Measurements from ENCODE around the gene COLGALT1. TPM values are rescaled to one million over a fixed set of nuclear protein-coding genes. Genes with fewer than 3 reads are reported as not detected.

Gene COLGALT1
- polyA plus RNA-seq, 1 of the 3 experiments (the other 2 are of a cell fraction) = 83.8 TPM

DNA sequence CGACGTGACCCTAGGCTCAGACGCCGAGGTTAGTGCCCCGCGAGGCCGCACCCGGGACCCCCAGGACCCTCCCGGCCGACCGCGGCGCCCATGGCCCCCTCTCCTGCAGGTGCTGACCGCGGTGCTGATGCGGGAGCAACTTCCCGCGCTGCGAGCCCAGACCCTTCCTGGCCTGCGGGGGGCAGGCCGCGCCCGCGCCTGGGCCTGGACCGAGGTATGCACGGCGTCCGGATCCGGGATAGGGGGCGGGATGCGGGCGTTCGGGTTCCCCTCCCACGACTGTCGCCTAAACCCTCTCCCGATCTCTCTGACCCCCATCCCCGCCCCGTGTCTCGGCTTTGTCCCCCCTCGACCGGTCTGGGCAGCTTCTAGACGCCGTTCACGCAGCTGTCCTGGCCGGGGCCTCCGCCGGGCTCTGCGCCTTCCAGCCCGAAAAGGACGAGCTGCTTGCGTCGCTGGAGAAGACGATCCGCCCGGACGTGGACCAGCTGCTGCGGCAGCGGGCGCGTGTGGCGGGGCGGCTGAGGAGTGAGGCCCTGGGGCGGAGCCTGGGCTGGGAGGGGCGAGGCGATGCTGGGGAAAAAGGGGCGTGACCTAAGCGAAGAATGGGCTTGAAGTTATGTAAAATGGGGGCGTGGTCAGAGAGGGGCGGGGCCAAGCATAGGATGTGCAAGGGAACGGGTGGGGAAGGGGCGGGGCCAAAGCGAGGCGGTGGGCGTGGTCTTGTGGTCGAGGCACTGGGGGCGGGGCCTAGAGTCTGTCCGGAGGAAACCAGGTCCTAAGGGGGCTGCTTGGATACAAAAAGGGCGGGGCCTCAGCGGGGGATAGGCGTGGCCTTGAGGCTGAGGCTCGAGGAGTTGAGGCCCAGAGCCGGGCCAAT, 16.0 kb upstream of the COLGALT1 start:
- WGBS (ENCODE audit: low lambda C conversion rate) = 4% methylated on average over 48 of the region's 82 CpGs
- POLR2A ChIA-PET = interaction anchor here (0.6 to 1.0 kb wide), 2 partner anchors 29 to 109 kb away, joined by 3 to 5 read pairs; no protein-coding TSS in a partner anchor
- Histone ChIP-seq H3F3A (replicated peaks; ENCODE audit: insufficient read depth) (no peaks in the 10 kb centered on the region), H3K27ac (ENCODE audit: low read depth in 2 of 2, low read length in 1 of 2) (peak overlapping the region in 1 of 2 experiments; percentile 29; a peak in 1 of 4 replicates), H2AFZ (ENCODE audit: low read depth) (peak overlapping the region; percentile 67; the same call in 1 of the 2 replicates), H3K27me3 (ENCODE audit: insufficient read depth) (no peaks in the 10 kb centered on the region), H3K4me1 (ENCODE audit: control insufficient read depth in 1 of 2, insufficient read depth in 2 of 2, low read depth in 1 of 2, low read length in 1 of 2) (no peaks in the 10 kb centered on the region; a peak in 1 of 4 replicates), H3K9me3 (no peaks in the 10 kb centered on the region), H3K4me2 (peak overlapping the region; percentile 89), H3K4me3 (ENCODE audit: low read depth in 2 of 2, low read length in 1 of 2) (peak overlapping the region; percentile 46 to 59), H3K9ac (no peak overlapping the region; the same call in 1 of the 2 replicates), H3K79me2 (ENCODE audit: insufficient read depth) (no peaks in the 10 kb centered on the region), H3K9me2 (no peaks in the 10 kb centered on the region), H3K36me3 (replicated peaks in 1 of 2; ENCODE audit: control insufficient read depth in 1 of 2, insufficient read depth in 2 of 2, low read length in 1 of 2) (no peaks in the 10 kb centered on the region), H4K20me1 (ENCODE audit: insufficient read depth) (no peaks in the 10 kb centered on the region)
- TF ChIP-seq MAX (IDR thresholded peaks at IDR 0.05; ENCODE audit: low read depth) (peak; percentile 61), NRF1 (IDR thresholded peaks at IDR 0.05; ENCODE audit: low read depth, low read length) (peak; percentile 25; the same call in 1 of the 2 replicates), MXI1 (IDR thresholded peaks at IDR 0.05; ENCODE audit: low read depth, low read length) (peak; percentile 63; the same call in 1 of the 2 replicates), FOXJ3 (CRISPR knock-in tag; IDR thresholded peaks at IDR 0.05) (no peak), RAD21 (IDR thresholded peaks at IDR 0.05; ENCODE audit: low read length) (peak; percentile 52), GABPA (IDR thresholded peaks at IDR 0.05; ENCODE audit: low read depth) (no peak), YY1 (IDR thresholded peaks at IDR 0.05; ENCODE audit: low read depth) (no peak)
- TF ChIP-seq, protein P1, sequence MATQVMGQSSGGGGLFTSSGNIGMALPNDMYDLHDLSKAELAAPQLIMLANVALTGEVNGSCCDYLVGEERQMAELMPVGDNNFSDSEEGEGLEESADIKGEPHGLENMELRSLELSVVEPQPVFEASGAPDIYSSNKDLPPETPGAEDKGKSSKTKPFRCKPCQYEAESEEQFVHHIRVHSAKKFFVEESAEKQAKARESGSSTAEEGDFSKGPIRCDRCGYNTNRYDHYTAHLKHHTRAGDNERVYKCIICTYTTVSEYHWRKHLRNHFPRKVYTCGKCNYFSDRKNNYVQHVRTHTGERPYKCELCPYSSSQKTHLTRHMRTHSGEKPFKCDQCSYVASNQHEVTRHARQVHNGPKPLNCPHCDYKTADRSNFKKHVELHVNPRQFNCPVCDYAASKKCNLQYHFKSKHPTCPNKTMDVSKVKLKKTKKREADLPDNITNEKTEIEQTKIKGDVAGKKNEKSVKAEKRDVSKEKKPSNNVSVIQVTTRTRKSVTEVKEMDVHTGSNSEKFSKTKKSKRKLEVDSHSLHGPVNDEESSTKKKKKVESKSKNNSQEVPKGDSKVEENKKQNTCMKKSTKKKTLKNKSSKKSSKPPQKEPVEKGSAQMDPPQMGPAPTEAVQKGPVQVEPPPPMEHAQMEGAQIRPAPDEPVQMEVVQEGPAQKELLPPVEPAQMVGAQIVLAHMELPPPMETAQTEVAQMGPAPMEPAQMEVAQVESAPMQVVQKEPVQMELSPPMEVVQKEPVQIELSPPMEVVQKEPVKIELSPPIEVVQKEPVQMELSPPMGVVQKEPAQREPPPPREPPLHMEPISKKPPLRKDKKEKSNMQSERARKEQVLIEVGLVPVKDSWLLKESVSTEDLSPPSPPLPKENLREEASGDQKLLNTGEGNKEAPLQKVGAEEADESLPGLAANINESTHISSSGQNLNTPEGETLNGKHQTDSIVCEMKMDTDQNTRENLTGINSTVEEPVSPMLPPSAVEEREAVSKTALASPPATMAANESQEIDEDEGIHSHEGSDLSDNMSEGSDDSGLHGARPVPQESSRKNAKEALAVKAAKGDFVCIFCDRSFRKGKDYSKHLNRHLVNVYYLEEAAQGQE (IDR thresholded peaks at IDR 0.05; ENCODE audit: low read depth, low read length) = peak; percentile 94
- TF ChIP-seq, protein P2, sequence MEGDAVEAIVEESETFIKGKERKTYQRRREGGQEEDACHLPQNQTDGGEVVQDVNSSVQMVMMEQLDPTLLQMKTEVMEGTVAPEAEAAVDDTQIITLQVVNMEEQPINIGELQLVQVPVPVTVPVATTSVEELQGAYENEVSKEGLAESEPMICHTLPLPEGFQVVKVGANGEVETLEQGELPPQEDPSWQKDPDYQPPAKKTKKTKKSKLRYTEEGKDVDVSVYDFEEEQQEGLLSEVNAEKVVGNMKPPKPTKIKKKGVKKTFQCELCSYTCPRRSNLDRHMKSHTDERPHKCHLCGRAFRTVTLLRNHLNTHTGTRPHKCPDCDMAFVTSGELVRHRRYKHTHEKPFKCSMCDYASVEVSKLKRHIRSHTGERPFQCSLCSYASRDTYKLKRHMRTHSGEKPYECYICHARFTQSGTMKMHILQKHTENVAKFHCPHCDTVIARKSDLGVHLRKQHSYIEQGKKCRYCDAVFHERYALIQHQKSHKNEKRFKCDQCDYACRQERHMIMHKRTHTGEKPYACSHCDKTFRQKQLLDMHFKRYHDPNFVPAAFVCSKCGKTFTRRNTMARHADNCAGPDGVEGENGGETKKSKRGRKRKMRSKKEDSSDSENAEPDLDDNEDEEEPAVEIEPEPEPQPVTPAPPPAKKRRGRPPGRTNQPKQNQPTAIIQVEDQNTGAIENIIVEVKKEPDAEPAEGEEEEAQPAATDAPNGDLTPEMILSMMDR (IDR thresholded peaks at IDR 0.05) = peak; percentile 31
- TF ChIP-seq, protein P3, sequence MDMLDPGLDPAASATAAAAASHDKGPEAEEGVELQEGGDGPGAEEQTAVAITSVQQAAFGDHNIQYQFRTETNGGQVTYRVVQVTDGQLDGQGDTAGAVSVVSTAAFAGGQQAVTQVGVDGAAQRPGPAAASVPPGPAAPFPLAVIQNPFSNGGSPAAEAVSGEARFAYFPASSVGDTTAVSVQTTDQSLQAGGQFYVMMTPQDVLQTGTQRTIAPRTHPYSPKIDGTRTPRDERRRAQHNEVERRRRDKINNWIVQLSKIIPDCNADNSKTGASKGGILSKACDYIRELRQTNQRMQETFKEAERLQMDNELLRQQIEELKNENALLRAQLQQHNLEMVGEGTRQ (IDR thresholded peaks at IDR 0.05; ENCODE audit: borderline replicate concordance, low read depth, low read length) = no peak
- CTCF ChIA-PET = interaction anchor here (0.6 to 2.2 kb wide), 12 partner anchors 10 to 153 kb away, joined by 3 to 7 read pairs (median 3); no protein-coding TSS in a partner anchor
- peak; percentile 99 for DNase-seq

Measured in SK-N-SH (cell line).